ENCODE results near the gene GMDS. TPM values are rescaled to one million over a fixed set of nuclear protein-coding genes. Genes with fewer than 3 reads are reported as not detected.

GMDS gene
- polyA plus RNA-seq, 1 of the 3 experiments (the other 2 are of a cell fraction): 12.3 TPM

GRCh38 chr6:2033544-2033943 is 211.9 kb downstream of the GMDS start:
- Histone ChIP-seq H3K27ac (ENCODE audit: low read depth in 2 of 2, low read length in 1 of 2) (no peak overlapping the region), H3K4me3 (ENCODE audit: low read depth in 2 of 2, low read length in 1 of 2) (no peak overlapping the region), H3K4me2 (no peak overlapping the region), H3K36me3 (replicated peaks in 1 of 2; ENCODE audit: control insufficient read depth in 1 of 2, insufficient read depth in 2 of 2, low read length in 1 of 2) (no peaks in the 10 kb centered on the region), H3K9me2 (no peaks in the 10 kb centered on the region), H3K9ac (no peak overlapping the region), H3F3A (replicated peaks; ENCODE audit: insufficient read depth) (no peaks in the 10 kb centered on the region), H2AFZ (ENCODE audit: low read depth) (no peak overlapping the region), H3K79me2 (ENCODE audit: insufficient read depth) (no peaks in the 10 kb centered on the region), H4K20me1 (ENCODE audit: insufficient read depth) (no peaks in the 10 kb centered on the region), H3K9me3 (no peaks in the 10 kb centered on the region), H3K27me3 (ENCODE audit: insufficient read depth) (no peaks in the 10 kb centered on the region), H3K4me1 (ENCODE audit: control insufficient read depth in 1 of 2, insufficient read depth in 2 of 2, low read depth in 1 of 2, low read length in 1 of 2) (peaks cover 2 to 13% of the 10 kb centered on the region in 2 experiments; a peak in 3 of 4 replicates)
- DNase-seq: no peak
- CTCF ChIA-PET: no interaction called here
- TF ChIP-seq TEAD4 (IDR thresholded peaks at IDR 0.05; ENCODE audit: borderline replicate concordance, insufficient read depth) (no peak), SIN3A (IDR thresholded peaks at IDR 0.05; ENCODE audit: borderline replicate concordance, low read depth, low read length) (no peak), FOXM1 (IDR thresholded peaks at IDR 0.05; ENCODE audit: low read depth) (no peak), EZH2phosphoT487 (IDR thresholded peaks at IDR 0.05; ENCODE audit: borderline replicate concordance, low read depth) (no peak), YY1 (IDR thresholded peaks at IDR 0.05; ENCODE audit: low read depth) (no peak), TCF12 (IDR thresholded peaks at IDR 0.05) (no peak), RFX5 (IDR thresholded peaks at IDR 0.05; ENCODE audit: low read length) (no peak), MAX (IDR thresholded peaks at IDR 0.05; ENCODE audit: low read depth) (no peak), ELF1 (IDR thresholded peaks at IDR 0.05) (no peak), SMC3 (IDR thresholded peaks at IDR 0.05; ENCODE audit: low read depth, low read length) (no peak), FOSL2 (IDR thresholded peaks at IDR 0.05; ENCODE audit: borderline replicate concordance, low read depth) (no peak), ZBTB33 (IDR thresholded peaks at IDR 0.05; ENCODE audit: borderline replicate concordance, low read depth) (no peak), EP300 (IDR thresholded peaks at IDR 0.05; ENCODE audit: borderline replicate concordance in 1 of 2, low read depth in 1 of 2, low read length in 1 of 2) (no peak), NFIC (IDR thresholded peaks at IDR 0.05; ENCODE audit: borderline replicate concordance) (no peak), CHD2 (IDR thresholded peaks at IDR 0.05; ENCODE audit: low read length, partially characterized antibody) (no peak), FOXJ3 (CRISPR knock-in tag; IDR thresholded peaks at IDR 0.05) (no peak), MEF2A (IDR thresholded peaks at IDR 0.05; ENCODE audit: borderline replicate concordance, low read depth) (no peak), CTCF (IDR thresholded peaks at IDR 0.05) (no peak)
- 96% methylated on average over 4 of the region's 4 CpGs for WGBS (ENCODE audit: low lambda C conversion rate)
- POLR2A ChIA-PET: no interaction called here

Measured in SK-N-SH (cell line).